HG02759 (cell line): ENCODE measurements around the gene YPEL1.
"Not testable (repeated sequence)": the region's sequence is repeated elsewhere in the genome, so short reads cannot be mapped to it uniquely, and the experiment has no call there.

Experiments
- ATAC-seq: cut with Tn5 transposase; IDR thresholded peaks from one replicate; pipeline ENCODE4 v1.9.1; 2021; ENCODE audit warnings: mild to moderate bottlenecking, moderate library complexity; ENCODE audit not compliant: unreplicated experiment

Gene YPEL1

GRCh38 chr22:21700822-21701221, 34.8 kb downstream of the YPEL1 start:
- no peak for ATAC-seq

DNA sequence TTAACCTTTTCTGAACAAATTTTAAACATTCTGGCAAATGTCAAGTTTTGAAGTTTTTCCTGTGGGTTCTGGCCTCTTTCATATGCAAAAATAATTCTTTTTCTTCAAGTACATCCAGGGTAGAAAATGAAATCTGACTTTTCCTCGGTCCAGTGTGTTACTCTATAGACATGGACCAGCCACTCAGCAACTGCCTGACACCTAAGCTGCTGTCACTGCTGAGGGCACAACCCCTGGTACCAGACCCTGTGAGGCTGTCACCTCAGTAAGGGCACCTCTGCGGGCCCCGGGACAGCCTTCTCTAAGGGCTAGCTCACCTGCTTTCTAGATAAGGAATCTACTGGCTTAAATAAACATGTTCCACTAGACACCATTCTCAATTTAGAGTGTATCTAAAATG, 36.0 kb downstream of the YPEL1 start:
- ATAC-seq = no peak

- no peak for ATAC-seq
These were observed 36.9 kb downstream of the YPEL1 start for GRCh38 chr22:21698430-21699329.

DNA sequence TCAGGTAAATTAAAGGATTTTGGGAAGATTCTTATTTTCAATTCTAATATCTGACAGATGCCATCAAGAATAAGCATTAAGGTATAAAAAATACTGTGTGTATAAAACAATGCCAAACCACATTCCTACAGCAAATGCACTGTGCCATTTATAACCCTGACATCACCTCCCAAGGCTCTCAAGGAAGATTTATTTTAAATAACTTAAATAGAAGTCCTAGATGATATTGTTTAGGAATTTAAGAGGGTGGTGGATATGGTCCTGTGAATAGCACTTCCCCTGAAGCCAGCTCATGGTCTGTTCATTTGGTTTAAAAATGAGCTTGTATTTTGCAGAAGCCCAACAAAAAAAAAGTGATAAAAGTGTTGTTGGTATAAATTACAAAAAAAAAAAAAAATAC, 37.7 kb downstream of the YPEL1 start:
- ATAC-seq = no peak

GRCh38 chr22:21697021-21697771, 38.4 kb downstream of the YPEL1 start:
- no peak for ATAC-seq

DNA sequence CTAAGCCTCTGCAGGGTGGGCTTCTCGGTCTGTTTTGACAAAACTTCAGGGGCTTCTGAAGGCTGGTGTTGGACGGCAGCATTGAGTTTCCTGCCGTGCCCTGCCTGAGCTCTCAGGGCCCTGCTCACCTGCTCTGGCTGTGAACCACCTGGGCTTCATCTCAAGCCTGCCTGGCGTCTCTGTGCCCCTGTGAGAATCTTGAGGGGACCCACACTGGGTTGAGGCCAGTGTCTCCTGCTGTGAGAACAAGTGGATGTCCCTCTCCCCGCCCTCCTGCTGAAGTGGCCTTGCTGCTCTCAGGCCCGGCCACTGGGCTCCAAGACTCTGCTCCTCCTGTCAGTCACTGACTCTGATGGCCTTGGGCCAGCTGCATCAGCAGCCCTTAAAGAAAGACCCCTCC, 39.5 kb downstream of the YPEL1 start:
- ATAC-seq = no peak

DNA sequence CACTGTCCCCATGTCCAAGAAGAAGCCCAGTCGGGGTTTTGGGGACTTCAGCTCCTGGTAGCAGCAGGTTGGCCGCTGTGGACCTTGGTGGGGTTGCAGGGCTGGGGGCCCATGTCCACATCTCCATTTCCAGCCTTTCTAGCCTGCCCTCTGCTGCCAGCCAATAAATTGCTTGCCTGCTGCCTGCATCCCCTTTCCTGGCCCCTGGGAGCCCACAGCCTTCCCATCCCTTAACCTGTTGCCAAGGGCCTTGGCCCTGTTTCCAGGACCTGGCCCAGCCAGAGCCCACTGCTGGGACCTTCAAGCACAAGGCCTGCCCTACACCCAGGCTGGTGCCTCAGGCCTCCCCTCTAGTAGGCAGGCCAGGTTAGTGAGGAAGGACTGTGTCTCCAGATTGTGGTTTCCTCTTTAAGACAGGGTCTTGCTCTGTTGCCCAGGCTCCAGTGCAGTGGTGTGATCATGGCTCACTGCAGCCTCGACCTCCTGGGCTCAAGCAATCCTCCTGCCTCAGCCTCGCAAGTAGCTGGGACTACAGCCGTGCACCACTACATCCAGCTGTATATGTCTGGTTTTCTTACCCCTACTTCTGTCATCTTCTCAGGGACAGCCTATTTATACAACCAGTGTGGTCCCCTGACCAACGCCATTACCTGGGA, 40.0 kb downstream of the YPEL1 start:
- ATAC-seq = no peak

DNA sequence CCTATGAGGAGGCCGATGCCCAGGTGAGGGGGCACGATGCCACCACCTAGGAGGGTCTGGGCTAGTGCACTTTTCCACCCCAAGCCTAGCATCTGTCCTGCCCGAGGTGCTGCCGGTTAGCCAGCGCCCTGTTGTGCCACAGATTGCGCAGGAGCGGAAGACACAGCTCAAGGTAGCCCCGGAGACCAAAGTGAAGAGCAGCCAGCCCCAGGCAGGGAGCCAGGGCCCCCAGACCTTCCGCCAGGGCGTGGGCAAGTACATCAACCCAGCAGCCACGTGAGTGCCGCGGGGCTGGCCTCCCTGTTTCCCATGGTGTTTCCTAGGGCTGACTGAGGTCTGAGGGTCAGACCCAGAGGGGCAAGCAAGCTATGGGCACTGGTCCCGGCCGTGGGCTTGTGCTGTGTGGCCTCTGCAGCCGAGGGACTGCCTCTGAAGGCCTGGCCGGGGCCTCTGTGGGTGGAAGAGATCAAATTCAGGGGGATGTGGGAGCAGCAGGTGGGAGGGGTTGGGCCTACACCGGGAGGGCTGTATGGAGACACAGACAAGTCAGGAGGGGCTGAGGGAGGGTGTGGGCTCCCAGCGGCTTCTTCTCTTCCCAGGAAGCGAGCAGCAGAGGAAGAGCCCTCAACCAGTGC, 40.7 kb downstream of the YPEL1 start:
- no peak for ATAC-seq

GRCh38 chr22:21694394-21694793, 41.2 kb downstream of the YPEL1 start:
- ATAC-seq = no peak

GRCh38 chr22:21693999-21694341, 41.6 kb downstream of the YPEL1 start:
- ATAC-seq = no peak

DNA sequence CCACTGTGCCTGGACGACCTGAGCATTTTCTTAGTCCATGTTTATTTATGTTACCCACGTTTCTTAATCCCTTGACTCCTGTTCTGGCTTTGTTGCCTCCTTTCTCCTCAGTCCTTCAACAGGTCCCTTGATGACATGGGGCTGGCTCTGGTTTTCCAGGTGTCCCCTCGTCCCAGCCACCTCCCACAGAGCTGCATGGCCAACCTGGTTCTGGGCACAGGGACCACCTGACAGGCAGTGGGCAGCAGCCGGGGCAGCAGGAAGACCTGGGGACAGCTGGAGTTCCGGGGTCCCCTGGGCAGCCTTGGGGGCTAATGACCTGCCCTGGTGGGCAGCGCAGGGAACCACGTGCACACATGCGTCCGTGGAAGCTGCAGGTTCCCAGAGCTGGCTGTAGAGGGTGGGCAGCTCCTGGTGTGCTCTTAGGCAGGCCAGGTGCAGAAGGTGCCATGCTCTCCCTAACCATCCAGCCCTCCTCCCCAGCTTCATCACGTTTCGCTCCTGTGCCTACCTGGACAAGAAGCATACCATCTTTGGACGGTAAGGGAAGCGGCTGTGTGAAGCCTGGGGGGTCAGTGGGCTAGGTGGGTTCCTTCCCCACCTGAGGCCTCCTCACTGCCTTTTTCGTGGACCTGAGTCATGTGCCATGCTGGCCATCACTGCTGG, 42.1 kb downstream of the YPEL1 start:
- ATAC-seq = no peak

GRCh38 chr22:21692856-21693255, 42.7 kb downstream of the YPEL1 start:
- ATAC-seq = not testable (repeated sequence)

- ATAC-seq = no peak
These were observed 43.8 kb downstream of the YPEL1 start for GRCh38 chr22:21691816-21692215.

DNA sequence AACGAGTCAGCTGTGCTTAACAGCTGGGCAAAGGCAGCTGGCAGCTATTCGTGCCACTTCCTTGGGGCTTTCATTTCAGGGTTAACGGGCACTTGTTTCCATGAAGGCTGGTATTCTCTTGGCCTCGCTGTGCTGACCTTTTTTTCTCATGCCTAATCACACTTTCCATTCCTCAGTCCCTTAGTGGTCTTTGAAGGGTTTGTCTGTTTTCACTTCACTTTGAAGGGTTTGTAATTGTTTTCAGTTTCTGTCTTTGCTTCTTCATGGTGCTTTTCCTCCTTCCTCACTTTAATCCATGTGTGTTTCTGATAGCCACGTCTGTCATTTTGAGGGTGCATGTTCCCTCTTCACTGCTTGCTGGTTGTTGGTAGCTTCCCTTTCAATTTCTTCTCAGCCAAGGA, 45.2 kb downstream of the YPEL1 start:
- ATAC-seq = no peak

DNA sequence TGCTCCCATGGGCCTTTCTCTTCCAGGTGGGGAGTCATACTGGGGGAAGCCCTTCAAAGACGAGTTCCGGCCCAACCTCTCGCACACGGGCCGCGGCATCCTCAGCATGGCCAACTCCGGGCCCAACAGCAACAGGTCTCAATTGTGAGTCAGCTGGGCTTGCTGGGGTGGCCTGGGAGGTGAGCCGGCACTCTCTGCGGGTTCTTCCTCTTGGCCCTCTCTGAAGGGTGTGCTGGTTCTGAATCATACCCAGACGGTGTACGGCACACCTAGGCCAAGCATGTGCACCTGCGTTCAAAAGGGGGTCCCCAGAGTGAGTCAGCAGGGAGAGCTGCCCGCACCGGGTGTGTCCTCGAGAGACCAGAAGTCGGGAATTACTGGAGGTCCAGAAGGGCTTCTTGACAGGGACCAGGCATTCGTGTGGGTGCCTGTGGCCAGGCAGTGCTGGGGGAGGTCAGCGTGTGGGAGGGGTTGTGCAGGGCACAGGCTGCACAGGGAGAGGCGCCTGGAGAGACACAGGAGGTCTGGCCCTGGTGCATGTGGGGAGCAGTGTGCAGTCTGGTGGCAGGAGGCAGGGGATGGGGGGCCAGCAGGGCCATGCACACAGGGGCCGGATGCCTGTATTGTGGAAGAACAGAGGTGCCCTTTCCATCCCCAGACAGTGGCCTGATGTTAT, 46.8 kb downstream of the YPEL1 start:
- no peak for ATAC-seq

DNA sequence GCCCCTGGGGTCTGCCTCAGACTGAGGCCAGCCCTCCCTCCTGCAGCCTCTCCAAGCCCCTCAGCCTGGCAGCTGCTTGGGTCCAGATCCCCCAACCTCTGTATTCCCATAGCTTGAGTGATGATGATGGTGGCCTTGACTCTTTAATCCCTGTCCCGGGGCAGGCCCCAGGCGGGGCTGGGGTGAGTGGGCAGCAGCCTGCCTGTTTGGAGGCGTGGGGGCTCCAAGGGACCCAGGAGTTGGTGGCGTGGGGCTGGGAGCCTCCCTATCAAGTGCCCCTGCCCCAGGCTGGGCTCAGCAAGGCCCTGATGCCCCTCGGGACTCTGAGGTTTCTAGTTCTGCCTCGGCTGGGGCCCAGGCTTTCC, 47.3 kb downstream of the YPEL1 start:
- ATAC-seq = no peak

DNA sequence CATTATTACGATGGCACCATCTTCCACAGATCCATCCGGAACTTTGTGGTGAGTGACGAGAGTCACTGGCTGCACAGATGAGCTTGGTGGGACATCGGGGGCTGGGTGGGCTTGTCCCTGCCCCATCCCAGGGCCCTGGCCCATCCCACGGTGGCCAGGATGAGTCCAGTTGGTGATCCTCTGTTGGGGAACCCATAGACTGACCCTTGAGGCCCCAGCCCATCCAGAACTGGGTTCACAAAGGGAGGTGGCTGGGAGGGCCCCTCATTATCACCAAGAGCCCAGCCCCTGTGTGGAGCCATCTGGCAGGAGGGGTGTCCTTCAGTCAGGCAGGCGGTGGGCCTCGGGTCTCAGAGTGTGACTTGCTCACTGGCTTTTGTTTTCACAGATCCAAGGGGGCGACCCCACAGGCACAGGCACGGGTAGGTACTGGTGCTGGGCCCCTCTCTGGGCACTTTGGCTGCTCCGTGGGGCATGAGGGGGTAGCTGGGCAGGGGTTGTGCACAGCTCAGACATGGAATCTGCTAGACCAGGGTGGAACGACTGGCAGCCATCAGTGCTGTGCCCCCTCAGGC, 47.8 kb downstream of the YPEL1 start:
- no peak for ATAC-seq

GRCh38 chr22:21686634-21687393, 48.8 kb downstream of the YPEL1 start:
- no peak for ATAC-seq

GRCh38 chr22:21686193-21686608, 49.4 kb downstream of the YPEL1 start:
- ATAC-seq = no peak
